Measurements from ENCODE around the gene WNT9A.
"Not testable (repeated sequence)": the region's sequence is repeated elsewhere in the genome, so short reads cannot be mapped to it uniquely, and the experiment has no call there.

WNT9A gene

GRCh38 chr1:227912866-227913265 lies 34.9 kb downstream of the WNT9A start:
- no peak for DNase-seq (ENCODE audit: low read depth in 4 of 4, low spot score in 1 of 4)

DNA sequence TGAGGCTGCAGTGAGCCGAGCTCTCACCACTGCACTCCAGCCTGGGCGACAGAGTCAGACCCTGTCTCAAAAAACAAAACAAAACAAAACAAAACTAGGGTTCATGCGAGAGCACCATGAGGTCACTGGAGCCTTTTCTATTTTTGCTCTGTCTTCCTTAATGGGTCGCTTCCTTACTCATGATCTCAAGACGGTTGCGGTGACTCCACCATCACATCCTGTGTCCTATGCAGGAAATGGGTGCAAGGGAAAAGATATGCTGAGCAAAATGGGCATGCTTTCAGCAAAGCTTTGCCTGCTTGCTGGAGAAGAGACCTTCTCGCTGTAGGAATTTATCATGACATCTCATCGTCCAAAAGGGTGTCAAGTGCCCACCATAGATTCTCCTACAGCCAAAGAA lies 36.4 kb downstream of the WNT9A start:
- DNase-seq (ENCODE audit: low read depth in 4 of 4, low spot score in 1 of 4) = no peak

DNA sequence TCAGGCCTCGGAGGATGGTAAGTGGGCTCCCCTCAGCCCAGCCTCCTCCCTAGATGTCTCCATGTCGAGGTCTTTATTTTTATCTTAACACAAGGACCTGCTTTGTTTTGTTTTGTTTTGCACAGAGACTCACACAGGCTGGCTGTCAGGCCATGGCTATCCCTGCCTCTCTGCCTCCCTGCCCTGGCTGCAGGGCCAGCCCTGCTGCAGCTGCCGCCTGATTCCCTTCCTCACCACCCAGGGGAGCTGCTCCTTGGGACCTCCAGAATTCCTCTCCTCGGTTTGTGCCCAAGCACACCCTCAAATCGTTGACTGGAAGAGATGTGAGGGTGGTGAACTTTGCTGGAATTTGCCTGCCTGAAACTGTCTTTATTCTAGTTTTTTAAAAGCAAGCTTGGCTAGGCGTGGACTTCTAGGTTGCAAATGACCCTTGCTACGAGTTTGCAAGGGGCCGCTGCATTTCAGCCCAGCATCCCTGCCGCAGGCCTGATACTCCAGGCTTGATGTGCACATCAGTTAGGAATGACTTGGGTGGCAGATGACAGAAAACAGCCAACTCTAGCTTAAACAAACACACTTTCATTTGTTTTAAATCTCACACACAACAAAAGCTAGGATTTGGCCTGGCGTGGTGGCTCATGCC lies 37.1 kb downstream of the WNT9A start:
- no peak for DNase-seq (ENCODE audit: low read depth in 4 of 4, low spot score in 1 of 4)

GRCh38 chr1:227909923-227910328 lies 37.8 kb downstream of the WNT9A start:
- not testable (repeated sequence) for DNase-seq (ENCODE audit: low read depth in 4 of 4, low spot score in 1 of 4)

GRCh38 chr1:227909188-227909587 lies 38.5 kb downstream of the WNT9A start:
- no peak for DNase-seq (ENCODE audit: low read depth in 4 of 4, low spot score in 1 of 4)

GRCh38 chr1:227908359-227908758 lies 39.4 kb downstream of the WNT9A start:
- DNase-seq (ENCODE audit: low read depth in 4 of 4, low spot score in 1 of 4) = no peak

DNA sequence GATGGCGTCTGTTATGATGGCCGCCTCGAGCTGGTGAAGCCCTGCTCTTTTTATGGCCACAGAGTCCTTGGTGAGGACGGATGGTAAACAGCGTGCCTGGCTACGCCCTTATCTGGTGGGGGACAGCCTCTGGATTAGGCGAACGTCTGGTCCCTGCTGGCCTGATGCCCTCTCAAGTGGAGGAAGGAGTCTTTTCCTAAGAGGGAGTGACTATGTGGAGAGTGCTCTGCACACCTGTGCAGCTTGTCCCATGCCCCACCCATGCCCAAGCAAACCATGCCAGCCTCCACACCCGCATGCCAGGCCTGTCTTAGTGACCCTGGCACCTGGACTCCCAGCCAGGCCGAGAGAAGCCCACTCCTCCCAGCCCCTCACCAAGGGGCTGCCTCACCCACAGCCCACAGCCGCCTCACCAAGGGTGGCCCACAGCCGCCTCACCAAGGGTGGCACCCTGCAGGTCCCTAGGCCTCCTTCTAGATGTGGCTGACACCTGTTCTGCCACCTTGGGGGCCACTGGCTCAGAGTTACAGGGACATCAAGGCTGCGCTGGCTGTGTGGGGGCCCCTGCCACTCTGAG lies 40.2 kb downstream of the WNT9A start:
- no peak for DNase-seq (ENCODE audit: low read depth in 4 of 4, low spot score in 1 of 4)

DNA sequence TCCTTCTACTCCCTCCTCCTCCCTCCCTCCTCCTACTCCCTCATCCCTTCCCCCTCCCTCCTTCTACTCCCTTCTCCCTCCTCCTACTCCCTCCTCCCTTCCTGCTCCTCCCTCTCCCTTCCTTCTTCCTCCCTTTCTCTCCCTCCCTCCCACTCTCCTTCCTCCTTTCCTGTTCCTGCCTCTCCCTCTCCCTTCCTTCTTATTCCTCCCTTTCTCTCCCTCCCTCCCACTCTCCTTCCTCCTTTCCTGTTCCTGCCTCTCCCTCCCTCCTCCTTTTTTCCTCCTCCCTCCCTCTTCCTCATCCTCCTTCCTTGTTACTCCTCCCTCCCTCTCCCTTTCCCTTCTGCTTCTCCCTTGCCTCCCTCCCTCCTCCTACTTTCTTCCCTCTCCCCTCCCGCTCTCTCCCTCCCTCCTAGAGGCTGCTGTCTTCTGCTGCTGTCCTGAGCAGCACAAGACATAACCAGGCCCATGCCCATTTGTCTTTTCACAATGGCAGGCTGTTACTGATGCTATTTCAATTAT lies 41.1 kb downstream of the WNT9A start:
- DNase-seq (ENCODE audit: low read depth in 4 of 4, low spot score in 1 of 4) = no peak

- no peak for DNase-seq (ENCODE audit: low read depth in 4 of 4, low spot score in 1 of 4)
Observed at GRCh38 chr1:227905573-227906487, 41.9 kb downstream of the WNT9A start.

- no peak for DNase-seq (ENCODE audit: low read depth in 4 of 4, low spot score in 1 of 4)
Observed at GRCh38 chr1:227904541-227905335, 43.0 kb downstream of the WNT9A start.

DNA sequence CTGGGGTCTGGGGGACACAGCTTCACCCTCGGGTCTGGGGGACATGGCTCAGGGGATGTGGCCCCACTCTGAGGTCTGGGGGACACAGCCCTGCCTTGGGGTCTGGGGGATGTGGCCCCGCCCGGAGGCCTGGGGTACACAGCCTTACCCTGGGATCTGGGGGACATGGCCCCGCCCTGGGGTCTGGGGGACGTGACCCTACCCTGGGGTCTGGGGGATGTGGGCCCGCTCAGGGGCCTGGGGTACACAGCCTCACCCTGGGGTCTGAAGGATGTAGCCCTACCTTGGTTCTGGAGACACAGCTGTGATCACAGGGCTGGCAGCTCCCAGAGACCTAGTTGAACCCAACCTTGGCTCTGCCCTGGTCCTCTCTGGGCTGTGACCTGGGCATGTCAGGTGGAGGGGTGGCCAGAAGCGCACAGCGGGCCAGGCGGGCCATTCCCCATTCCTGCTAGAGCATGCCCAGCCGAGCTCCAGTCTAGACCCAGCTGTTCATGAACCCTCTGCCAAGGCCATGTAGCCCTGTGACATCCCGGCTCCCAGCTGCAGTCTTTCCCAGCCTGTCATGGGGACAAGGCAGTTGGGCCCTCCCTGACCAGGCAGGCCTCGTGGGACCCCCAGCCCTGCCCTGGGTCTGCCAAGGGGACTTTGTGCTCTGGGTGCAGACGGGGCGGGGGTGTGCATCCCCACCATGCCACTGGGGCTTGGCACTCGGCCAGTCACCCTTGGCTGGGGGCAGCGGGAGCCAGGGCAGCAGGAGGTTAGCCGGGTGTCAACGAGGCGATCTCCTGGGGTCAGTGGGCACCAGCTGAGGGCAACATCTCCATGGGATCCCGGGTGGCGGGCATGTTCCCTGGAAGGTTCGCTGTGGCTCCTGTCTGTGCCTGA lies 43.9 kb downstream of the WNT9A start:
- no peak for DNase-seq (ENCODE audit: low read depth in 4 of 4, low spot score in 1 of 4)

DNA sequence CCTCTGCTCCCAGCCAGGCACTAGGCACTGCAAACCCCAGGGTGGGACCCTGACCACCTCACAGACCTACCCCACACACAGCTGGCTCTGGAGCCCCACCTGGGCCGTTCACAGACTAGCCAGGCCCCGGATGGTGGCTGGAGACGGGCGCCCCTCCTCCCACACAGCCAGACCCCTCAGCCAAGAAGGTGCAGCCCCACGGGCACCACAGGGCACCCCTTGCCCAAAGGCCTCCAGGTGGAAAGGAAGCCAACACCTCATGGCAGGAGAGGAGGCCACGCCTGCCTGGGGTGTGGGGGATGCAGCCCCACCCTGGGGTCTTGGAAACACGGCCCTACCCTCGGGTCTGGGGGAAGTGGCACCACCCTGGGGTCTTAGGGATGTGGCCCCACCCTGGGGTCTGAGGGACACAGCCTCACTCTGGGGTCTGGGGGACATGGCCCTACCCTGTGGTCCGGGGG lies 44.6 kb downstream of the WNT9A start:
- no peak for DNase-seq (ENCODE audit: low read depth in 4 of 4, low spot score in 1 of 4)

DNA sequence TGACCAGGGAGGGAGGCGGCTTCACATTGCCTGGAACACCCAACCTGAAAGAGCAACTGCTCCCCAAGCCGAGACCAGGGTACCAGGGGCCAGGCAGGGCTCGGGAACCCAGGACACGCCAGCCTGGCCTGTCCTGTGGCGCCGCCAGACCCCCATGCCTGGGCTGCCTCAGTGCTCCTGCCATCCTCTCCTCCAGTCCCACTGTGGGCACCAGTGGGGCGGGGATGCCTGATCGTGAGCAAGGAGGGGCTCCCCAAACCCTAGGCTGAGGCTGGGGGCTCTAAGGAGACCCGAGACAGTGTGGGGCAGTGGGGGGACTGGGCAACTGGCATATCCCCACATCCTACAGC lies 45.1 kb downstream of the WNT9A start:
- no peak for DNase-seq (ENCODE audit: low read depth in 4 of 4, low spot score in 1 of 4)

GRCh38 chr1:227901906-227902640 lies 45.7 kb downstream of the WNT9A start:
- DNase-seq (ENCODE audit: low read depth in 4 of 4, low spot score in 1 of 4) = no peak

- no peak for DNase-seq (ENCODE audit: low read depth in 4 of 4, low spot score in 1 of 4)
Observed at GRCh38 chr1:227901239-227901905, 46.4 kb downstream of the WNT9A start.

GRCh38 chr1:227900571-227901051 lies 47.1 kb downstream of the WNT9A start:
- no peak for DNase-seq (ENCODE audit: low read depth in 4 of 4, low spot score in 1 of 4)

- no peak for DNase-seq (ENCODE audit: low read depth in 4 of 4, low spot score in 1 of 4)
Observed at GRCh38 chr1:227899820-227900449, 47.8 kb downstream of the WNT9A start.

DNA sequence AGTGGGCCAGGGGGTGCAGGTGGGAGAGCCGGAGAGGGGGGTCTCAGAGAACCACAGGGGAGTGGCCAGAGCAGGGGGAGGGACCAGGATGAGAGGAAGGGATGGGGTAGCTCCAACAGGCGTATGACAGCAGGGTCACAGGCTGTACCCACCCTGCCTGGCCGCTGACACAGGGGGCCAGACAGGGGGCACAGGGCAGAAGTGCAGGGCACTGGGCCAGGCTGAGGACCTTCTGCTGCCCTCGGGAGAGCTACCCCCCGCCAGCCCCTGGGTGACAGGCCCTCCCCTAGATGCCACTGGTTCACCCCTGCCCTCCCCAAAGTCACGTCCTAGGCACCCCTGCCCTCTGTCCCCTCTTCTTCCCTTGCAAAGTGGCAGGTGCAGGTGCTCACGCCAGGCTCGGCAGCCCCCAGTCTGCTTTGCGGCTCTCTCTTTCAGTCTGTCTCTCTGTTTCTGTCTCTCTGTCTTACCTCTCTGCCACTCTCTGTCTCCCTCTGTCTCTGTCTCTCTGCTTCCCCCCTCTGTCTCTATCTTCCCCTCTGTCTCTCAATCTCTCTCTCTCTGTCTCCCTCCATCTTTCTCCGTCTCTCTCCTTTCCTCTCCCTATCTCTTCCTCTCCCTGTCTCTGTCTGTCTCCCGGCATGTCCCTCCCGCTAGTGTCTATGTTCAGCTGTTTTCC lies 48.5 kb downstream of the WNT9A start:
- DNase-seq (ENCODE audit: low read depth in 4 of 4, low spot score in 1 of 4) = no peak
